K562 (cell line): Measurements from ENCODE around the gene PTPRM. TPM values are rescaled to one million over a fixed set of nuclear protein-coding genes. Genes with fewer than 3 reads are reported as not detected.

Experiments used
- ATAC-seq: fragments of 200-7000 bp; cut with Tn5 transposase; 3 replicates; pipeline ENCODE4 v1.9.1; 2020; ENCODE audit warnings: moderate library complexity
- BruUV-seq: library from RNA; stranded (reverse); fragments of 400-500 nt; replicated peaks from 2 replicates; lab custom pipeline; 2021; lab: Mats Ljungman, UMichigan
- CTCF ChIA-PET: fragments of 300-600 bp; formaldehyde crosslinking; extraction: SDS; loops from one replicate; lab custom pipeline; 2021; ENCODE audit warnings: low intra/inter-chr PET ratio; lab: Yijun Ruan, JAX
- POLR2A ChIA-PET: fragments of 300-600, 350-650 bp; sonication (Branson Sonifier 250); formaldehyde crosslinking; extraction: SDS; loops from one replicate; lab custom pipeline; 2021; ENCODE audit warnings: antibody characterized with exemption, inconsistent platforms; lab: Yijun Ruan, JAX
- DNase-seq, 4 experiments: peaks; one replicate each; pipeline versions ENCODE4 v3.0.0 to v3.0.0-alpha.2; 2011 to 2018; ENCODE audit warnings: low spot score in 3 of 4, mixed read lengths in 3 of 4; ENCODE audit errors: extremely low read depth in 1 of 4
- FAIRE-seq: peaks from 2 replicates; lab custom pipeline; 2011; peaks lifted over from hg19 to GRCh38; lab: Jason Lieb, UNC
- H2AFZ ChIP-seq: 2 replicates; pipeline ENCODE4 v1.6.0; 2011; ENCODE audit warnings: low read depth, low read length, control low read depth, inconsistent platforms
- H3K27ac ChIP-seq: fragments of 200-600 bp; 3 replicates; pipeline ENCODE4 v1.8.0; 2011; ENCODE audit warnings: low read depth, mild to moderate bottlenecking, control low read depth, inconsistent platforms, low read length, moderate library complexity, mixed read lengths; ENCODE audit errors: extremely low read depth
- H3K27me3 ChIP-seq, 2 experiments: fragments of 300-600 bp in 1 of 2; 2 replicates in 1 of 2; 3 replicates in 1 of 2; pipeline versions ENCODE4 v1.6.0 to v1.8.0; 2011; ENCODE audit warnings: inconsistent platforms in 2 of 2, low read length in 2 of 2, mild to moderate bottlenecking in 1 of 2, mixed read lengths in 1 of 2, moderate library complexity in 1 of 2; ENCODE audit not compliant: control insufficient read depth in 2 of 2, insufficient read depth in 2 of 2
- H3K36me3 ChIP-seq: fragments of 300-600 bp; 3 replicates; pipeline ENCODE4 v1.8.0; 2011; ENCODE audit warnings: mild to moderate bottlenecking, low read length, inconsistent platforms; ENCODE audit not compliant: control insufficient read depth, insufficient read depth
- H3K4me1 ChIP-seq, 2 experiments: fragments of 200-600 bp in 1 of 2; replicated peaks in 1 of 2; 2 replicates in 1 of 2; 3 replicates in 1 of 2; pipeline versions ENCODE4 v1.5.1 to v1.8.0; 2011; ENCODE audit warnings: inconsistent platforms in 2 of 2, low read length in 2 of 2, mild to moderate bottlenecking in 1 of 2, mixed read lengths in 1 of 2, moderate library complexity in 1 of 2; ENCODE audit not compliant: control insufficient read depth in 2 of 2, insufficient read depth in 2 of 2
- H3K4me2 ChIP-seq: 2 replicates; pipeline ENCODE4 v1.6.1; 2011; ENCODE audit warnings: low read length, control low read depth, inconsistent platforms, mixed read lengths; ENCODE audit not compliant: insufficient read depth
- H3K4me3 ChIP-seq: fragments of 200-600 bp; sonication (generic), shearing (Covaris generic); 2 replicates; pipeline ENCODE4 v1.5.1; 2016; ENCODE audit warnings: control low read depth, inconsistent platforms
- H3K79me2 ChIP-seq: fragments of 200-600 bp; 3 replicates; pipeline ENCODE4 v1.8.0; 2011; ENCODE audit warnings: low read length, inconsistent platforms; ENCODE audit not compliant: control insufficient read depth, insufficient read depth
- H3K9ac ChIP-seq, 2 experiments: 2 replicates each; pipeline versions ENCODE4 v1.6.0 to v1.6.1; 2011; ENCODE audit warnings: low read depth in 2 of 2, low read length in 2 of 2, control low read depth in 1 of 2, inconsistent platforms in 1 of 2, mild to moderate bottlenecking in 1 of 2, mixed read lengths in 1 of 2; ENCODE audit not compliant: insufficient read depth in 1 of 2
- H3K9me1 ChIP-seq: one replicate; pipeline ENCODE4 v1.6.0; 2011; ENCODE audit warnings: inconsistent platforms, mild to moderate bottlenecking, low read length, moderate library complexity; ENCODE audit not compliant: control insufficient read depth, insufficient read depth
- H3K9me3 ChIP-seq: replicated peaks from 2 replicates; pipeline ENCODE4 v1.5.1; 2011; ENCODE audit warnings: low read depth, low read length, inconsistent platforms; ENCODE audit not compliant: control insufficient read depth, insufficient read depth
- H4K20me1 ChIP-seq: replicated peaks from 2 replicates; pipeline ENCODE4 v1.6.1; 2011; ENCODE audit warnings: low read length, inconsistent platforms, mixed read lengths; ENCODE audit not compliant: control insufficient read depth, insufficient read depth
- NFYB ChIP-seq: IDR thresholded peaks from 2 replicates; pipeline ENCODE4 v1.6.1; 2011; ENCODE audit warnings: mild to moderate bottlenecking, moderate library complexity; ENCODE audit not compliant: insufficient read length; ENCODE audit errors: extremely low read depth
- NR2F6 ChIP-seq: fragments of 450-650 bp; formaldehyde crosslinking; IDR thresholded peaks from 2 replicates; pipeline ENCODE4 v1.4.0; 2020; ENCODE audit warnings: mild to moderate bottlenecking
- POLR2B ChIP-seq: fragments of 450-650 bp; IDR thresholded peaks from 2 replicates; pipeline ENCODE4 v1.6.1; 2018; ENCODE audit warnings: low read depth; ENCODE audit not compliant: partially characterized antibody
- ZNF644 ChIP-seq: fragments of 200-800 bp; sonication (Bioruptor generic); IDR thresholded peaks from 2 replicates; pipeline ENCODE4 v1.6.1; 2016; ENCODE audit warnings: low read depth, missing genetic modification characterization, missing compliant biosample characterization
- WGBS: fragments of 100-300 bp; shearing (Covaris generic); methylation state at CpG from one replicate; pipeline ENCODE4 v1.1.6; 2016; ENCODE audit warnings: low coverage, mixed read lengths; ENCODE audit not compliant: insufficient coverage; ENCODE audit errors: missing lambda C conversion rate; 5-methylcytosine and 5-hydroxymethylcytosine counted together
- in situ Hi-C: fragments of 300-500 bp; cut with MboI; formaldehyde crosslinking; loops from 4 replicates; pipeline ENCODE4 v1.15.0; 2018; ENCODE audit warnings: inconsistent platforms, mixed read lengths
- intact Hi-C: fragments of 100-400 bp; cut with micrococcal nuclease; formaldehyde crosslinking; loops from 2 replicates; pipeline ENCODE4 v1.14.2; 2022
- polyA plus RNA-seq, 8 experiments: library from polyadenylated mRNA; depleted of rRNA in 4 of 8; stranded (reverse) in 5 of 8; unstranded in 3 of 8; fragments of >200 nt; fragmentation: Nextera tagmentation in 2 of 8; fragmentation: Illumina TruSeq in 1 of 8; extraction: Ambion mirVana in 2 of 8; extraction: Trizol in 1 of 8; gene quantifications; 2 replicates each; pipeline versions ENCODE4 v1.2.1 to v1.2.3, GENCODE V29; 2011 to 2014; ENCODE audit warnings: inconsistent platforms in 1 of 8, missing spikeins in 1 of 8
- total RNA-seq, 7 experiments: library from RNA; depleted of rRNA in 6 of 7; stranded (reverse); fragments of >200 nt in 6 of 7; fragmentation: Illumina TruSeq in 2 of 7; extraction: Trizol in 2 of 7; gene quantifications; 2 replicates each; pipeline versions ENCODE4 v1.2.1 to v1.2.3, GENCODE V29; 2011 to 2021; ENCODE audit warnings: low replicate concordance in 1 of 7
- TF ChIP-seq, protein P1 (sequence below): fragments of 150-350 bp; IDR thresholded peaks from 2 replicates; pipeline ENCODE4 v1.6.1; 2014; ENCODE audit warnings: low read depth, mild to moderate bottlenecking, low read length, borderline replicate concordance
- TF ChIP-seq, protein P2 (sequence below), 2 experiments: IDR thresholded peaks; 2 replicates each; pipeline ENCODE4 v1.6.1; 2012; ENCODE audit warnings: improper control_type of control experiment in 2 of 2, low read depth in 2 of 2, low read length in 2 of 2, borderline replicate concordance in 1 of 2

PTPRM gene
- total and polyA plus RNA-seq, 9 of the 15 experiments (the other 6 are each of a cell fraction or from before 2014, with no cell fraction given): 0.03 to 0.16 (median 0.08) TPM; not detected in 3

- TF ChIP-seq, protein P1, sequence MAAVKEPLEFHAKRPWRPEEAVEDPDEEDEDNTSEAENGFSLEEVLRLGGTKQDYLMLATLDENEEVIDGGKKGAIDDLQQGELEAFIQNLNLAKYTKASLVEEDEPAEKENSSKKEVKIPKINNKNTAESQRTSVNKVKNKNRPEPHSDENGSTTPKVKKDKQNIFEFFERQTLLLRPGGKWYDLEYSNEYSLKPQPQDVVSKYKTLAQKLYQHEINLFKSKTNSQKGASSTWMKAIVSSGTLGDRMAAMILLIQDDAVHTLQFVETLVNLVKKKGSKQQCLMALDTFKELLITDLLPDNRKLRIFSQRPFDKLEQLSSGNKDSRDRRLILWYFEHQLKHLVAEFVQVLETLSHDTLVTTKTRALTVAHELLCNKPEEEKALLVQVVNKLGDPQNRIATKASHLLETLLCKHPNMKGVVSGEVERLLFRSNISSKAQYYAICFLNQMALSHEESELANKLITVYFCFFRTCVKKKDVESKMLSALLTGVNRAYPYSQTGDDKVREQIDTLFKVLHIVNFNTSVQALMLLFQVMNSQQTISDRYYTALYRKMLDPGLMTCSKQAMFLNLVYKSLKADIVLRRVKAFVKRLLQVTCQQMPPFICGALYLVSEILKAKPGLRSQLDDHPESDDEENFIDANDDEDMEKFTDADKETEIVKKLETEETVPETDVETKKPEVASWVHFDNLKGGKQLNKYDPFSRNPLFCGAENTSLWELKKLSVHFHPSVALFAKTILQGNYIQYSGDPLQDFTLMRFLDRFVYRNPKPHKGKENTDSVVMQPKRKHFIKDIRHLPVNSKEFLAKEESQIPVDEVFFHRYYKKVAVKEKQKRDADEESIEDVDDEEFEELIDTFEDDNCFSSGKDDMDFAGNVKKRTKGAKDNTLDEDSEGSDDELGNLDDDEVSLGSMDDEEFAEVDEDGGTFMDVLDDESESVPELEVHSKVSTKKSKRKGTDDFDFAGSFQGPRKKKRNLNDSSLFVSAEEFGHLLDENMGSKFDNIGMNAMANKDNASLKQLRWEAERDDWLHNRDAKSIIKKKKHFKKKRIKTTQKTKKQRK: no peak
- TF ChIP-seq NR2F6: no peak
- TF ChIP-seq, protein P2, sequence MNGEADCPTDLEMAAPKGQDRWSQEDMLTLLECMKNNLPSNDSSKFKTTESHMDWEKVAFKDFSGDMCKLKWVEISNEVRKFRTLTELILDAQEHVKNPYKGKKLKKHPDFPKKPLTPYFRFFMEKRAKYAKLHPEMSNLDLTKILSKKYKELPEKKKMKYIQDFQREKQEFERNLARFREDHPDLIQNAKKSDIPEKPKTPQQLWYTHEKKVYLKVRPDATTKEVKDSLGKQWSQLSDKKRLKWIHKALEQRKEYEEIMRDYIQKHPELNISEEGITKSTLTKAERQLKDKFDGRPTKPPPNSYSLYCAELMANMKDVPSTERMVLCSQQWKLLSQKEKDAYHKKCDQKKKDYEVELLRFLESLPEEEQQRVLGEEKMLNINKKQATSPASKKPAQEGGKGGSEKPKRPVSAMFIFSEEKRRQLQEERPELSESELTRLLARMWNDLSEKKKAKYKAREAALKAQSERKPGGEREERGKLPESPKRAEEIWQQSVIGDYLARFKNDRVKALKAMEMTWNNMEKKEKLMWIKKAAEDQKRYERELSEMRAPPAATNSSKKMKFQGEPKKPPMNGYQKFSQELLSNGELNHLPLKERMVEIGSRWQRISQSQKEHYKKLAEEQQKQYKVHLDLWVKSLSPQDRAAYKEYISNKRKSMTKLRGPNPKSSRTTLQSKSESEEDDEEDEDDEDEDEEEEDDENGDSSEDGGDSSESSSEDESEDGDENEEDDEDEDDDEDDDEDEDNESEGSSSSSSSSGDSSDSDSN (IDR thresholded peaks at IDR 0.05; ENCODE audit: borderline replicate concordance in 1 of 2, low read depth in 2 of 2, low read length in 2 of 2): no peak
- no peak for TF ChIP-seq NFYB
Measured at GRCh38 chr18:7879717-7880116, 312.6 kb downstream of the PTPRM start (continued).

- Histone ChIP-seq H3K9ac (no peak overlapping the region), H3K36me3 (no peaks in the 10 kb centered on the region), H3K27ac (no peak overlapping the region), H3K27me3 (no peaks in the 10 kb centered on the region), H3K9me1 (no peaks in the 10 kb centered on the region), H3K4me1 (no peaks in the 10 kb centered on the region), H3K4me2 (no peak overlapping the region), H3K79me2 (no peaks in the 10 kb centered on the region), H3K4me3 (no peak overlapping the region), H2AFZ (no peak overlapping the region), H3K9me3 (no peaks in the 10 kb centered on the region), H4K20me1 (no peaks in the 10 kb centered on the region)
- DNase-seq: no peak
- TF ChIP-seq POLR2B: no peak
- TF ChIP-seq ZNF644: no peak
- ChIA-PET POLR2A (no interaction called here), CTCF (no interaction called here)
- no peak for FAIRE-seq
- no peak for ATAC-seq
- intact Hi-C loops: no loop called here
- no TSS peak for BruUV-seq
- 0% methylated on average over 5 of the region's 5 CpGs for WGBS
- in situ Hi-C loops: no loop called here
Measured at GRCh38 chr18:7885865-7886264, 318.7 kb downstream of the PTPRM start.
